Cerebellar nuclear complex (tissue), 1 donor: ENCODE results near the gene NEDD8.
"Not testable (repeated sequence)": the region's sequence is repeated elsewhere in the genome, so short reads cannot be mapped to it uniquely, and the experiment has no call there.

Experiments
- DNase-seq, 2 experiments: peaks; one replicate each; lab custom pipeline; 2025; lab: John Stamatoyannopoulos, UW

Gene NEDD8

GRCh38 chr14:24247422-24247821 lies 15.3 kb upstream of the NEDD8 start:
- DNase-seq, result no peak

- DNase-seq, result no peak
Measured at GRCh38 chr14:24246765-24247212, 14.6 kb upstream of the NEDD8 start.

- DNase-seq, result not testable (repeated sequence)
Measured at GRCh38 chr14:24245350-24245749, 13.2 kb upstream of the NEDD8 start.

- DNase-seq, result no peak
Measured at GRCh38 chr14:24243336-24243836, 11.2 kb upstream of the NEDD8 start.

- DNase-seq, result peak in 1 of 2 experiments; percentile 87
Measured at GRCh38 chr14:24241829-24242443, 9.8 kb upstream of the NEDD8 start.

- DNase-seq, result no peak
Measured at GRCh38 chr14:24240110-24240918, 8.1 kb upstream of the NEDD8 start.

- DNase-seq, result no peak
Measured at GRCh38 chr14:24238527-24239037, 6.4 kb upstream of the NEDD8 start.

GRCh38 chr14:24238123-24238522 lies 6.0 kb upstream of the NEDD8 start:
- no peak for DNase-seq

- no peak for DNase-seq
Measured at GRCh38 chr14:24237463-24237955, 5.3 kb upstream of the NEDD8 start.

- no peak for DNase-seq
Measured at GRCh38 chr14:24236689-24237462, 4.7 kb upstream of the NEDD8 start.

GRCh38 chr14:24235804-24236688 lies 3.9 kb upstream of the NEDD8 start:
- no peak for DNase-seq

- no peak for DNase-seq
Measured at GRCh38 chr14:24234095-24235005, 2.2 kb upstream of the NEDD8 start.

- DNase-seq, result no peak
Measured at GRCh38 chr14:24233538-24233866, 1.3 kb upstream of the NEDD8 start.

- DNase-seq, result no peak
Measured at GRCh38 chr14:24232645-24233537, 724 bp upstream of the NEDD8 start, which contains the start of gene GMPR2. Gene GMPR2 (plus strand): TSS chr14:24232929. CDS start chr14:24233254, 325 bp downstream.

- no peak for DNase-seq
Measured at GRCh38 chr14:24231263-24232120, 675 bp downstream of the NEDD8 start.

GRCh38 chr14:24228902-24229301 lies 3.3 kb downstream of the NEDD8 start:
- no peak for DNase-seq

GRCh38 chr14:24226473-24226872 lies 5.7 kb downstream of the NEDD8 start:
- DNase-seq, result no peak

GRCh38 chr14:24224618-24225071 lies 7.5 kb downstream of the NEDD8 start:
- DNase-seq, result no peak
